DMS153 (cell line): ENCODE results near the gene ITK.

Experiments used
- DNase-seq: peaks from one replicate; lab custom pipeline; 2025; lab: John Stamatoyannopoulos, UW

Gene ITK

DNA sequence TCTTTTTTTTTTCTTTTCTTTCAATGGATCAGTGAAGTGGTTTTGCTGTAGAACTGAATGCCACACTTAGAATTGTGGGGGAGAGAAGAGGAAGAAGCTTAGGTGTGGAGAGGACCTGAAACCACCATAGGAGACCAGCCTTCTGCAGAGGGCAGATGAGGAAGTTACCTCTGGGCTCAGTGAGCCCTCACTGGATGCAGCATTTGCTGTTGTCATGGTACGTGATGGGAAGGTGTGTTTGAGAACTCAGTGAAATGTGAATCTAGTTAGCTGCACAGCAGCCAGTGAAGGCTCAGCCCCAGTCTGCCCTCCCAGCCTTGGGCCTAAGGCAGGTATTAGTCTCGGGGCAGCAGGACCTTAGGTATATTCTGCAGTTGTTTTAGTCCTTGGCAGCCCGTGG, 102.8 kb downstream of the ITK start:
- DNase-seq, result no peak

DNA sequence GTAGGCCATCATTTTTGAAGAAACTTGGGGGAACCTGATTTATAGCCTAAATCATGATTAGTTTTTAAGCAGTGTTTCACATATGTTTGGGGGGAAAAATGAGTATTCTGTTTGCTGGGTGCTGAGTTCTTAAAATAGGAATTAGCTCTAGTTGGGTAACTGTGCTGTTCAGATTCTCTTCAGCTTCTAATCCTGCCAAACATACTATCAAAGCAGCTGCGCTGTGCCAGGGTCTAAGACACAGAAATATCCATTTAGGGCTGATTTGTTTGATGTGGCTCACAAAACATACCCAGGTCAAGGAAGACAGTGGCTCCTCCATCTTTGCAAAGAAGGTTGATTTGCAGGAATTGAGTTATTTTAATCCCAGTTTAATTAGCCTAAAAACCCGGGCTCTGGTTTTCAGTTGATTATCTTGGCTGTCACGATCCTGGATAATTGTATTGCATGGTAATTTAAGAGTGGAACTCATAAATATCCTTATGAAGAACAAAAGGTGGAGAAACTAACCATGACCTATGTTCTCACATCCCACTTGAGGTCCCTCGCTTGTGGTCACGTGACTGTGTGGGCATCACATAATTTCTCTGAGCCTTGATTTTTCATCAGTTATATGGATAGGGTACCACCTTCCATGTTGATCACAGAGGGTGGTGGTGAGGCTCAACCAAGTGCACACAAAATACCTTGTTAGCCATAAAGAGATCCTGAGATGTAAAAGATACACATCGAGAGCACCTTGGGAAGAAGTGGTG, 104.0 kb downstream of the ITK start:
- DNase-seq, result no peak

DNA sequence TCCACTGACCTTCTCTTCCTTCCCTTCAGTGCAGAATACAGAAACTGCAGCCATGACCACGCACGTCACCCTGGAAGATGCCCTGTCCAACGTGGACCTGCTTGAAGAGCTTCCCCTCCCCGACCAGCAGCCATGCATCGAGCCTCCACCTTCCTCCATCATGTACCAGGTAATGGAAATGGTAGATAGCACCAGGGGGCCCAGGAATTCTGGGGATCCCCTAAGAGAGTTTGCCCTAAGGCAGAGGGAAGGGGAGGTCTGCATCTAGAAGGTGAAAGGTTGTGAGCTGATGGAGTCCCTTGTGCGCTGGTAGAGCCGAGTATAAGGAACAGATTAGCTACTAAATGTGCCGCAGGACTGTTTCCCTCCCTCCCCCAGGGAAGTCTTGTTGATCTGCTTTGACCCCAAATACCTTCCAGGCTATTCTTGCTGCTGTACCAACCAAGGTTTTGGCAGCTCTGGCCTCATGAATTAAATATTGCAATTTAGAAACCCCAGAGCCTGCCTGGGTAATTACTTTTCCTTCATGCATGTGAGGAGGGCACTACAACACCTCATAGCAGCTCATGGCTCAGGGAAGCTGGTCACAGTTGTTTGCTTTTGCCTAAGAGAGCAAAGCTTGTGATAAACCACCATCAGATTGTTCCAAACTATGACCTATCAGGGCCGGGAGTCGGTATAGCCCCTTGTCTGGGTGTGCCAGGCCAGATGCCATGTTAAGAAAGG, 104.8 kb downstream of the ITK start:
- no peak for DNase-seq

DNA sequence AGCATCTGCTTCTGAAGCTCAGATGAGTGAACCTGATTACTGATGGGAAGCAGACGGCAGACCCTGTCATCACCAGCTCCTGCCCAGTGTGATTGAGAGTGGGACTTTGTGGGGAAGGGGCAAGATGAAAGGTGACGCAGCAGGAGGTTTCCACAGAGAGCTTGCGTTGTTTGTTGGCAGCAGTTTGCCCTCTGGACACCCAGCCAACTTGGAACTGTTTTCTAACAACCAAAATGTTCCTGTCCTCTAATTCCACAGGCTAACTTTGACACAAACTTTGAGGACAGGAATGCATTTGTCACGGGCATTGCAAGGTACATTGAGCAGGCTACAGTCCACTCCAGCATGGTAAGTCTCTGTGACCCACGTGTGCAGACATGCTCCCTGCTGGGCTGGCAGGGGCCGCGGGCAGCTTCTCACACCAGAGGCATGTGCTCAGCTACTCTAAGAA, 106.1 kb downstream of the ITK start:
- no peak for DNase-seq

GRCh38 chr5:157288405-157289163, 107.9 kb downstream of the ITK start:
- no peak for DNase-seq

DNA sequence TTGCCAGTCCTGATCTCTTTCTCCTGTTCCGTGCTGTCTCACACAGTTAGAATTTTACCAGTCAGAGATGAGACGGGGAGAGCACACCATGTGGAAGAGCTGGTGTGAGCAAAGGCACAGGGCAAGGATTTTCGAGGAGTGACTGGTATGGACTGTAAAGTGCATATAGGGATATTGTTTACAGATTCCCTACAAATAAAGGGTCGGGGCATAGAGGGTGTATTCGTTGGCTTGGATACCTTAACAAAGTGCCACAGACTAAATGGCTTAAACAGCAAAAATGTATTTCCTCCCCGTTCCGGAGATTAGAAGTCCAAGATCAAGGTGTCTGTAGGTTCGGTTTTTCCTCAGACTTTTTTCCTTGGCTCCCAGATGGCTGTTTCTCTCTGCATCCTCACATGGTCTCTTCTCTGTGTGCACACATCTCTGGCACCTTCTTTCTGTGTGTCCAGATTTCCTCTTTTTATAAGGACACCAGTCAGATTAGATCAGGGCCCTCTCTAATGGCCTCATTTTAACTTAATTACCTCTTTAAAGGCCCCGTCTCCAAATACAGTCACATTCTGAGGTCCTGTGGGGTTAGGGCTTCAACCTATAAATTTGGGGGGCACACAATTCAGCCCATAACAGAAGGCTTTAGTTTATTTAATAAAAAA, 108.7 kb downstream of the ITK start:
- no peak for DNase-seq

DNA sequence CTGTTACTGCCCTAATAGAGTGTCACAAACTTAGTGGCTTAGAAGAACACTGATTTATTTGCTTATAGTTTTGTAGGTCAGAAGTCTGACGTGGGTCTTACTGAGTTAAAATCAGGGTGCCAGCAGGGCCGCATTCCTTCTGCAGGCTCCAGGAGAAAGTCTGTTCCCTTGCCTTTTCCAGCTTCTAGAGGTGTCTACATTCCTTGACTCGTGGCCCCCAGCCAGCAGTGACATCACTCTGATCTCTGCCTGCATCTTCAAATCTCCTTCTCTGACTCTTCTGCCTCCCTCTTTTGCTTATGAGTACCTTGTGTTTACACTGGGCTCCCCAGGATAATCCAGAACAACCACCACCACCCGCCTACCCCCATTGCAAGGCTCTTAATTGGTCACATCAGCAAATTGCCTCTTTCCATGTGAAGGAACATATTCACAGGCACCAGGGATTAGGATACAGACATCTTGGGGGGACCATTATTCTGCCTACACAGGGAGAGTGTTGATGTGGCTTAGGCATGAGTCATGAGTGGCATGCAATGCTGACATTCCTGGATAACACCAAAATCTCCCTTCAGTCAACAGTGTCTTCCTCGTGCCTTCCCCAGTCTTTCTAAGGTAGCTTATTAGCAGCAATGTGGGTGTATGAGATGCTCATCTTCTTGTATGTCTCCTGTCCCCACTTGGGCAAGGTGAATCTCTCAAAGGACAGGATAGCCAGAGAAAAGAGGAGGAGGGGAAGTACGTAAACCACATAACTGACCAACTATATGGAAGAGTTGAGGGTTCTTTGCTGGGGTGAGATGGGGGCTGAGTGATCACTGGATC, 109.7 kb downstream of the ITK start:
- DNase-seq, result no peak

DNA sequence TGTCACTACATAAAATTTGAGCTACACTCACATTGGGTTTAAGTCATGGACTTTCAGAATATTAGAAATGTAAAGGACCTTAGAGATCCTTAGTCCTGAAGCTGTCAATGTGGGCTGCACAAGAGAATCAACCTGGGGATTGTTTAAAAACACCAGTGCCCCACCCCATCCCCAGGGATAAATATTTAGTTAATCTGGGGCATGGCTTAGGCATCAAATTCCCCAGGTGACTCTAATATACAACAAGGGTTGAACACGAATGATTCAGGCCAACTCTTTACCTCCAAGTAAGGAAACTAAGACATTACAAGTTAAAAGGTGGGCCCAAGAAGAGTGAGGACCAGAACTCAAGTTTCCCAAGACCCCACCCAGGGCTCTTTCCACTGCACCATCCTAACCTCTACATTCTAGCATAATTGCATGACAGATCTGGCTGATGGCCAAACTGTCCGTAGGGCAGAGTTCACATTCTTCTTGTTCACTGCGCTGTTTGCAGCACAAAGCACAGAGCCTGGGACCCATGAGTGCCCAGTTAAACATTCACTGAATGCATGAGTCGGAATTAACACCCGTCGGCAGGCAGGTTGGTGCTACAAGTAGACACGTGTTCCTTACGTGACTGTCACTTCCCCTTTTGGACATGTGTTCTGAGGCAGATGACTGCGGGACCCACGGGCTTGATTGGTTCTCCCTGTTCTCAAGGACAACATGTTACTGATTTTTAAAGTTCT, 110.5 kb downstream of the ITK start:
- DNase-seq, result no peak

DNA sequence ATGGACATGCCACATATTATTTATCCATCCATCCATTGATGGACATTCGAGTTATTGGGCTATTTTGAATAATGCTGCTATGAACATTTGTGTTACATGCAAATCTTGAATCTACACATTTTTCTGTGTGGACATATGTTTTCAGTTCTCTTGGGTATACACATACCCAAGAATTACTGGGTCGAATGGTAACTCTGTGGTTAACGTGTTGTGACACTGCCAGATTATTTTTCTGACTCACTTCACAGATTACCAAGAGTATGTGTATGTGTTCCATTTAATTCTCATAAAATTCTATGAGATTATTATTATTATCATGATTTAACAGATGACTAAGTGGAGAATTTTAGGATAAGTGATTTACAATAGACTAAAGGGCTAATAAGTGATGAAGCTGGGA, 112.0 kb downstream of the ITK start:
- DNase-seq, result no peak

DNA sequence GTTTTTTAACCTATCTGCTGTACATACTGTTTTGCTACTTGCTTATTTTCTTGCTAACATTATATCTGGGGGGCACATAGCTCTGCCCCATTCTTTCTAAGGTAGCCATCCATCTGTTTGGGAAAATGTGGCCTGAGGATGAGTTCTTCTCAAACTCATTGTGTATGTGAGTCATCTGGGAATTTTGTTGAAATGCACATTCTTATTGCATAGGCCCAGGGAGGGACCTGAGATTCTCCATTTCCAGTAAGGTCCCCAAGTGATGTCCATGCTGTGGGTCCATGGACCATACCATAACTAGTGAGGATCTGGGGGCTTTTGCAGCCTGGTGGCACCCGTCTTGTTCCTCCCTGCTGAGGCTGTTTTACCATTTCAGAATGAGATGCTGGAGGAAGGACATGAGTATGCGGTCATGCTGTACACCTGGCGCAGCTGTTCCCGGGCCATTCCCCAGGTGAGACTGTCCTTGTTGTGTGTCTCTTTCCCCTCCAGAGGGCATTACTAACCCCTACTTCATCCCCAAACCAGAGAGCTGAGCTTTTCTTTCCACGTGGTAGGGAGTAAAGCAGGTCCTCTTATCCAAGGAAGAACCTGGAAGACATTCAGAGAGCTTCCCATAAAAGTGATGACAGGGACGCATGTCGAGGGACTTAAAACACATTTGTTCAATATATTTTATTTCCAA, 113.9 kb downstream of the ITK start:
- peak; percentile 57 for DNase-seq

- DNase-seq, result peak; percentile 46
These were observed 114.6 kb downstream of the ITK start for GRCh38 chr5:157295247-157295646.

DNA sequence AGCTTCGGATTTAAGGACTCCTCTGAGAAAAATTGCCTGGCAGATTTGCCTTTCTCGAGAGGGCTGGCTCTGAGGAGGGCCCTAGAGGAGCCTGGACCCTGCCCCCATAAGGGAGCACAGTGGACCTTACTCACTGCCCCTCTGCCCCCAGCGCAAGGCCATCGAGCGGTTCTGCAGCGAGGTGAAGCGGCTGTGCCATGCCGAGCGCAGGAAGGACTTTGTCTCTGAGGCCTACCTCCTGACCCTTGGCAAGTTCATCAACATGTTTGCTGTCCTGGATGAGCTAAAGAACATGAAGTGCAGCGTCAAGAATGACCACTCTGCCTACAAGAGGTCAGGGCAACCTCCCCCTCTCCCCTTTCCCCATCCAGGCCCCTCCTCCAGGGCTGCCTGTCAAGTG, 119.9 kb downstream of the ITK start:
- DNase-seq, result no peak

DNA sequence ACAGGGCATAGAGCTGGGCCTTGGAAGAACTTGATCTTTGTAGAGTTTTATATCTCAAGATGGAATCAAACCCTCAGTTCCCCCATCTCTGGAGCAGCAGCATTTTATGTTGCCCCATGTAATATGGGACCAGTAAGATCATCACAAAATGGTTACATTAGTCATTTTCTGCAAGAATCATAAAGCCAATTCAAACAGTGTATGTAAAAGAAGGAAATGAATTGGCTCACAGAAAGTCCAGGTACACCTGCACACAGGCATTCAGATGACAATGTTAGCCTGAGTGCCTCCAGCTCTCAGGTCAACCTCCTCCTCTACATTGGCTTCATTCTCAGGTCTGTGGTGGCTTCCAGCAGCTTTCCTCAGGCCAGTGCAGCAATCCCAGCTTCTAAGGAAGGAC, 120.4 kb downstream of the ITK start:
- no peak for DNase-seq

- no peak for DNase-seq
These were observed 122.4 kb downstream of the ITK start for GRCh38 chr5:157303023-157303422.

GRCh38 chr5:157303667-157304327, 123.2 kb downstream of the ITK start:
- DNase-seq, result no peak
